Ureter (tissue), 1 donor: ENCODE data around the gene KCNV2. TPM values are rescaled to one million over a fixed set of nuclear protein-coding genes. Genes with fewer than 3 reads are reported as not detected.

Source experiments
- DNase-seq: peaks from one replicate; pipeline ENCODE4 v3.0.0-alpha.2; 2020; ENCODE audit warnings: low spot score
- total RNA-seq: library from RNA; stranded (reverse); gene quantifications from one replicate; pipeline ENCODE4 v1.2.4, GENCODE V29; 2023
- donor health status: DM: yes; HTN: yes; CAD: no.

KCNV2 gene
- total RNA-seq, 1 donor from 2014 or later: not detected

GRCh38 chr9:2720179-2720654 lies 2.9 kb downstream of the KCNV2 start:
- DNase-seq: no peak

- no peak for DNase-seq
These were observed 5.4 kb downstream of the KCNV2 start for GRCh38 chr9:2722715-2723114.

GRCh38 chr9:2723376-2724065 lies 6.2 kb downstream of the KCNV2 start:
- DNase-seq: no peak

GRCh38 chr9:2725126-2725525 lies 7.8 kb downstream of the KCNV2 start:
- DNase-seq: no peak

- DNase-seq: no peak
These were observed 8.8 kb downstream of the KCNV2 start for GRCh38 chr9:2725898-2726649.

- DNase-seq: no peak
These were observed 9.5 kb downstream of the KCNV2 start for GRCh38 chr9:2726650-2727340.

GRCh38 chr9:2727374-2727773 lies 10.1 kb downstream of the KCNV2 start:
- DNase-seq: no peak

GRCh38 chr9:2727966-2728613 lies 10.8 kb downstream of the KCNV2 start:
- DNase-seq: peak; percentile 50

GRCh38 chr9:2729003-2729402 lies 11.7 kb downstream of the KCNV2 start:
- DNase-seq: no peak

- no peak for DNase-seq
These were observed 12.4 kb downstream of the KCNV2 start for GRCh38 chr9:2729721-2730120.

GRCh38 chr9:2730971-2731370 lies 13.7 kb downstream of the KCNV2 start:
- no peak for DNase-seq

GRCh38 chr9:2732492-2732891 lies 15.2 kb downstream of the KCNV2 start:
- DNase-seq: no peak

- DNase-seq: no peak
These were observed 23.3 kb downstream of the KCNV2 start for GRCh38 chr9:2740616-2741015.

GRCh38 chr9:2741441-2742158 lies 24.3 kb downstream of the KCNV2 start:
- DNase-seq: no peak

- DNase-seq: no peak
These were observed 24.9 kb downstream of the KCNV2 start for GRCh38 chr9:2742214-2742613.

GRCh38 chr9:2743937-2744529 lies 26.7 kb downstream of the KCNV2 start:
- no peak for DNase-seq

- DNase-seq: no peak
These were observed 28.5 kb downstream of the KCNV2 start for GRCh38 chr9:2745560-2746380.

- DNase-seq: no peak
These were observed 32.2 kb downstream of the KCNV2 start for GRCh38 chr9:2749485-2749884.

GRCh38 chr9:2755285-2755684 lies 38.0 kb downstream of the KCNV2 start:
- no peak for DNase-seq
